ENCODE data around the gene EZR. TPM values are rescaled to one million over a fixed set of nuclear protein-coding genes. Genes with fewer than 3 reads are reported as not detected.
A peak's percentile ranks its signal among the peaks of the same experiment; 100 is the strongest.

Gene EZR
- total and polyA plus RNA-seq, 2 donors (not counting 1 experiment from before 2014, with no cell fraction given), result 227 to 945 TPM

DNA sequence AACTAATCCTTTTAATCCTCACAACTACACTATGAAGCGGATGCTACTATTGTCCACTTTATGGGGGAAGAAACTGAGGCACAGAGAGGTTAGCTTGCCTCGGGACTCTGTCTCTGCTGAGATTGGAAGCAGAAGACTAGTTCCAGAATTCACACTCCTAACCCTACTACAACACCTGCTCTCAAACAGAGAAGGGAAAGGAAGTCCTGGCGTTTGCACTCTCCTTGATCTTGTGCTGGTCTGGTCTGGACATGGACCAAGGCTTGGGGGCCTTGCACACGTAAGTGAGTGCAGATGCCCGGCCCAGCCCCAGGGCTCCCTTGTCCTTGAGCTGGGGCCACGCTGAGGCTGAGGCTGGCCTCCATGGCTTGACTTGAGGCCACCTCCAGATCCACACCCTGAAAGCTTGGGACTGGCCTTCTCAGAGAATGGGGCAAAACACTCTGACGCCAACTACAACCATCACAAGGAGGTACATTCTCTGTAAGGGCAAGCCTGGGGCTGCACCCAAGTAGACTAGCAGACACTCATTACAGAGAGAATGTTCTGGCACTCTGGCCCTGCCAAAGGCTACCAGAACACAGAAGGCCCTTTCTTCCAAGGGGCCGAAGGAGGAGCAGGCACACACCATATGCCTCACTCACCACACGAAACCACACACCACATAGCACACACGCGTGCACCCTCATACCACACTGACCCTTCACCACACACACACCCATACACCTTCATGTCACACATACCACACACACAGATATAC is 33.3 kb upstream of the EZR start:
- H3K4me1 Mint-ChIP-seq, result peaks cover 43% of the 10 kb centered on the region
- Histone ChIP-seq H2AFZ (ENCODE audit: insufficient read depth, low read depth, low read length, poor library complexity, severe bottlenecking) (peak overlapping the region; percentile 50), H3K27ac (ENCODE audit: low read length in 2 of 2) (peak overlapping the region; percentile 85 to 90), H3K9me3 (ENCODE audit: control extremely low read depth in 1 of 3, control insufficient read depth in 2 of 3, insufficient read depth in 1 of 3, low read length in 2 of 3) (no peaks in the 10 kb centered on the region), H3K4me1 (ENCODE audit: control insufficient read depth in 2 of 2, insufficient read depth in 2 of 2, low read length in 2 of 2) (peaks cover 70 to 78% of the 10 kb centered on the region in 2 donors), H3K4me2 (replicated peaks; ENCODE audit: low read depth, low read length, poor library complexity, severe bottlenecking) (peak overlapping the region; percentile 71), H3K4me3 (ENCODE audit: control extremely low read depth in 1 of 5, extremely low read depth in 1 of 5, insufficient read depth in 1 of 5, low read depth in 2 of 5, low read length in 4 of 5) (peak overlapping the region in 4 of 5 experiments; percentile 13 to 56 (median 48)), H3K9ac (ENCODE audit: low read length) (peak overlapping the region; percentile 66), H3K79me2 (ENCODE audit: control insufficient read depth, insufficient read depth, low read length) (peaks cover 15% of the 10 kb centered on the region), H3K27me3 (replicated peaks in 1 of 4; ENCODE audit: control extremely low read depth in 1 of 4, control insufficient read depth in 3 of 4, insufficient read depth in 4 of 4, low read length in 3 of 4) (no peaks in the 10 kb centered on the region), H4K20me1 (ENCODE audit: control insufficient read depth, insufficient read depth, low read length, poor library complexity, severe bottlenecking) (no peaks in the 10 kb centered on the region), H3K36me3 (replicated peaks in 1 of 2; ENCODE audit: control extremely low read depth in 1 of 2, control insufficient read depth in 1 of 2, extremely low read depth in 1 of 2, insufficient read depth in 2 of 2, low read length in 1 of 2) (no peaks in the 10 kb centered on the region)
- H3K27me3 Mint-ChIP-seq, result no peaks in the 10 kb centered on the region
- H3K4me3 Mint-ChIP-seq, result no peak overlapping the region
- POLR2A ChIA-PET, result interaction anchor here (1.2 to 6.6 kb wide), 3 partner anchors 15 to 35 kb away, joined by 4 to 107 read pairs (median 5); partner anchors contain the start of gene EZR
- 100% methylated on average over 8 of the region's 11 CpGs for WGBS (ENCODE audit: insufficient coverage)
- no peaks in the 10 kb centered on the region for H3K9me3 Mint-ChIP-seq (ENCODE audit: insufficient read depth)
- intact Hi-C loops (cut with micrococcal nuclease), result loop anchor here (1.0 kb wide), 3 partner anchors 15 to 33 kb away; partner anchors contain the start of gene EZR
- no peak overlapping the region for H3K27ac Mint-ChIP-seq
- TF ChIP-seq, protein P1, sequence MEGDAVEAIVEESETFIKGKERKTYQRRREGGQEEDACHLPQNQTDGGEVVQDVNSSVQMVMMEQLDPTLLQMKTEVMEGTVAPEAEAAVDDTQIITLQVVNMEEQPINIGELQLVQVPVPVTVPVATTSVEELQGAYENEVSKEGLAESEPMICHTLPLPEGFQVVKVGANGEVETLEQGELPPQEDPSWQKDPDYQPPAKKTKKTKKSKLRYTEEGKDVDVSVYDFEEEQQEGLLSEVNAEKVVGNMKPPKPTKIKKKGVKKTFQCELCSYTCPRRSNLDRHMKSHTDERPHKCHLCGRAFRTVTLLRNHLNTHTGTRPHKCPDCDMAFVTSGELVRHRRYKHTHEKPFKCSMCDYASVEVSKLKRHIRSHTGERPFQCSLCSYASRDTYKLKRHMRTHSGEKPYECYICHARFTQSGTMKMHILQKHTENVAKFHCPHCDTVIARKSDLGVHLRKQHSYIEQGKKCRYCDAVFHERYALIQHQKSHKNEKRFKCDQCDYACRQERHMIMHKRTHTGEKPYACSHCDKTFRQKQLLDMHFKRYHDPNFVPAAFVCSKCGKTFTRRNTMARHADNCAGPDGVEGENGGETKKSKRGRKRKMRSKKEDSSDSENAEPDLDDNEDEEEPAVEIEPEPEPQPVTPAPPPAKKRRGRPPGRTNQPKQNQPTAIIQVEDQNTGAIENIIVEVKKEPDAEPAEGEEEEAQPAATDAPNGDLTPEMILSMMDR (IDR thresholded peaks at IDR 0.05), result no peak
- TF ChIP-seq EZH2 (IDR thresholded peaks at IDR 0.05; ENCODE audit: borderline replicate concordance, insufficient read depth, low read depth, low read length, poor library complexity, severe bottlenecking), result no peak
- DNase-seq, result no peak
- CTCF ChIA-PET, result interaction anchor here (1.0 to 5.4 kb wide), 4 partner anchors 9 to 33 kb away, joined by 3 to 52 read pairs (median 4); partner anchors contain the start of gene EZR
- no peak for ATAC-seq (ENCODE audit: low read depth)

DNA sequence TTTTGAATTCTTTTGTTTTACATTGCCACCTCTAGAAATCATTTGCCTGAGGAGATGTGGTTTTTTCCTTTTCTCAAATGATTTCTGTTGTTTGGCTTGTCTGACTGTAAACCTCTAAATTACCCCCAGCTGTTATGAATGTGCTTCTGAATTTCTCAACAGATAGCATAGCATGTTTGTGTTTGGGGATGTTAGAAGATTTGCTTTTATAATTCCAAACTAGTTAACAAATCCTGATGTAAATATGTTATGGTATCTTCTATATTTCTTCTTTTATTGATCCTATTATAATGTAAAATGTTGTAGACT is 31.6 kb upstream of the EZR start:
- intact Hi-C loops (cut with micrococcal nuclease), result loop anchor here (2.0 kb wide), 1 partner anchor 14 kb away; no protein-coding TSS in a partner anchor
- ChIA-PET CTCF (interaction anchor here (5.4 kb wide), 1 partner anchor 17 kb away, joined by 52 read pairs; no protein-coding TSS in a partner anchor), POLR2A (interaction anchor here (6.6 kb wide), 1 partner anchor 17 kb away, joined by 107 read pairs; no protein-coding TSS in a partner anchor)
- no peaks in the 10 kb centered on the region for H3K9me3 ChIP-seq (ENCODE audit: control extremely low read depth in 1 of 3, control insufficient read depth in 2 of 3, insufficient read depth in 1 of 3, low read length in 2 of 3)
- H3K79me2 ChIP-seq (ENCODE audit: control insufficient read depth, insufficient read depth, low read length), result peaks cover 5% of the 10 kb centered on the region
- H3K27me3 ChIP-seq (replicated peaks in 1 of 4; ENCODE audit: control extremely low read depth in 1 of 4, control insufficient read depth in 3 of 4, insufficient read depth in 4 of 4, low read length in 3 of 4), result no peaks in the 10 kb centered on the region
- H4K20me1 ChIP-seq (ENCODE audit: control insufficient read depth, insufficient read depth, low read length, poor library complexity, severe bottlenecking), result no peaks in the 10 kb centered on the region
- Mint-ChIP-seq H3K27me3 (no peaks in the 10 kb centered on the region), H3K27ac (peak overlapping the region; percentile 91), H3K4me1 (peaks cover 32% of the 10 kb centered on the region), H3K9me3 (ENCODE audit: insufficient read depth) (no peaks in the 10 kb centered on the region), H3K4me3 (no peak overlapping the region)
- H3K4me2 ChIP-seq (replicated peaks; ENCODE audit: low read depth, low read length, poor library complexity, severe bottlenecking), result peak overlapping the region; percentile 33
- no peak for TF ChIP-seq EZH2 (IDR thresholded peaks at IDR 0.05; ENCODE audit: borderline replicate concordance, insufficient read depth, low read depth, low read length, poor library complexity, severe bottlenecking)
- TF ChIP-seq, protein P1 (IDR thresholded peaks at IDR 0.05), result no peak
- H3K4me3 ChIP-seq (ENCODE audit: control extremely low read depth in 1 of 5, extremely low read depth in 1 of 5, insufficient read depth in 1 of 5, low read depth in 2 of 5, low read length in 4 of 5), result no peak overlapping the region
- peak overlapping the region; percentile 36 for H3K9ac ChIP-seq (ENCODE audit: low read length)
- ATAC-seq (ENCODE audit: low read depth), result no peak
- H2AFZ ChIP-seq (ENCODE audit: insufficient read depth, low read depth, low read length, poor library complexity, severe bottlenecking), result no peak overlapping the region
- no peak for DNase-seq
- H3K4me1 ChIP-seq (ENCODE audit: control insufficient read depth in 2 of 2, insufficient read depth in 2 of 2, low read length in 2 of 2), result peaks cover 53 to 60% of the 10 kb centered on the region in 2 donors
- H3K27ac ChIP-seq (ENCODE audit: low read length in 2 of 2), result peak overlapping the region; percentile 76 to 85
- H3K36me3 ChIP-seq (replicated peaks in 1 of 2; ENCODE audit: control extremely low read depth in 1 of 2, control insufficient read depth in 1 of 2, extremely low read depth in 1 of 2, insufficient read depth in 2 of 2, low read length in 1 of 2), result no peaks in the 10 kb centered on the region
